Stimulated activated CD4-positive, alpha-beta T cell treated with anti-CD3 and anti-CD28 coated beads, Interleukin-15, amount 100 ng/mL, for 1 hour (primary cell): ENCODE measurements around the gene LIMS4.
"Not testable (repeated sequence)": the region's sequence is repeated elsewhere in the genome, so short reads cannot be mapped to it uniquely, and the experiment has no call there.

Source experiments
- DNase-seq, 2 donors: peaks; one replicate each; pipeline ENCODE4 v3.0.0-alpha.2; 2020; ENCODE audit warnings: low read depth in 1 of 2, low spot score in 1 of 2

Gene LIMS4, protein sequence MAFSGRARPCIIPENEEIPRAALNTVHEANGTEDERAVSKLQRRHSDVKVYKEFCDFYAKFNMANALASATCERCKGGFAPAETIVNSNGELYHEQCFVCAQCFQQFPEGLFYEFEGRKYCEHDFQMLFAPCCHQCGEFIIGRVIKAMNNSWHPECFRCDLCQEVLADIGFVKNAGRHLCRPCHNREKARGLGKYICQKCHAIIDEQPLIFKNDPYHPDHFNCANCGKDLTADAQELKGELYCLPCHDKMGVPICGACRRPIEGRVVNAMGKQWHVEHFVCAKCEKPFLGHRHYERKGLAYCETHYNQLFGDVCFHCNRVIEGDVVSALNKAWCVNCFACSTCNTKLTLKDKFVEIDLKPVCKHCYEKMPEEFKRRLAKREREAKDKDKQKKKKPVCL

DNA sequence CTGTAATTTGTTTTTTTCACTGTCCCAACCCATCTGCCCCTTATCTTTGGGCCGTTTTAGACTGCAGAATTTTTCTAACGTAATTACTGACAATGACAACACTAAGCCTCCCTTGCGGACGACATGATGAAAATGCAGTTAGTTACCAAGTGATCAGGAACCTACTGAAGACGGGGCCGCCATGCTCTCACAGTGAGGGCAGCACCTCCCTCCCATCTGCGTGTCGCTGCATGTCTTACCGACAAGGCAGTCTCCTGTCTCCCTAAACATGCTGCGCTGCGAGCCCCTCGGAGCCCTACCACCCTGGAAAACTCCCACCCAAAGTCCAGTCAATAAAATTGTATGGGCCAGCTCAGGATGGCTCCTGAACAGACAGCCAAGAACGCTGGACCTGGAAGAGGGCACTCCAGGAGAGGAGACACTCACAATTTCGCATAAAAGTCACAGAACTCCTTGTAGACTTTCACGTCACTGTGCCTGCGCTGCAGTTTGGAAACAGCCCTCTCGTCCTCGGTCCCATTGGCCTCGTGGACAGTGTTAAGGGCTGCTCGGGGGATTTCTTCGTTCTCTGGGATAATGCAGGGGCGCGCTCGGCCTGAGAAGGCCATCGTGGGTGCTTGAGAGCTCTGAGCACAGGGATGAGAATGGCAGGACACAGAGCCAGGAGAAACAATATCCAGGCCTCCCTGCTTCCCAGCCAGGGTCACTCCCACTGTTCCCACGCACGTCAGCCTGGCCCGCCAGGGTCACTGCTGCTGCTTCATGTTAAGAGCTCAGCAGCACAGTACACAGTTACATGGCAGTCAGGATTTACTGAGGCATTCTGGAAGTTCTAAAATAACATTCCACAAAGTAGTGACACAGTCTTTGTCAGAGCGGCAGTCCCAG, at the start of gene LIMS4:
TSS of gene LIMS4 (minus strand) at position 646 of the 888 bp plus-strand sequence. CDS start at position 608, 38 bp downstream.
- DNase-seq, result not testable (repeated sequence)

DNA sequence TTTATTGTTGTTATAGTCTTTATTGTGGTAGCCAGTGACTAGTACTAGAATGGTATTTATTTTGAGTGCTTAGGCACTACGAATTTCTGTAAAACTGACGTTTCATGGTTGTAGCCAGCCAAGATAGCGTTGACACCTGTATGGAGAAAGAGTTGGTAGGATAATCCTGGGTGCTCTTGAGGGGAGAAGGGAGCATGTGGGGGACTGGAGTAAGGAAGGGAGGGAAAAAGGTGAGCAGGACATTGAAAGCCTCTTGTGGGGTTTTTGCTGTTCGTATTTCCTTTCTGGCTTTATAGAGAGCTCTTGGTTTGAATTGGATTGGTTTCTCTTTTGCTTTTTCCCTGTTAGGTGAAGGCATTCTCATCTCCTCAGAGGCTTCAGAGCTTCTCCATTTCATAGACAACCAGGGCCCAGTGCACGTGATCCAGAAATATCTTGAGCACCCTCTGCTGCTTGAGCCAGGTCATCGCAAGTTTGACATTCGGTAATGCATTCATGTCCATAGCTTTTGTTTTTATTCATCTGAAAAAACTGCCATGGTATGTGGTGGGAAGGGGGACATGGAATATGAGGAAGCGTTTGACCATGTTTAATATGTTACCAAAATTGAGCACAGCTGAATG, 27.2 kb upstream of the LIMS4 start:
- not testable (repeated sequence) for DNase-seq

DNA sequence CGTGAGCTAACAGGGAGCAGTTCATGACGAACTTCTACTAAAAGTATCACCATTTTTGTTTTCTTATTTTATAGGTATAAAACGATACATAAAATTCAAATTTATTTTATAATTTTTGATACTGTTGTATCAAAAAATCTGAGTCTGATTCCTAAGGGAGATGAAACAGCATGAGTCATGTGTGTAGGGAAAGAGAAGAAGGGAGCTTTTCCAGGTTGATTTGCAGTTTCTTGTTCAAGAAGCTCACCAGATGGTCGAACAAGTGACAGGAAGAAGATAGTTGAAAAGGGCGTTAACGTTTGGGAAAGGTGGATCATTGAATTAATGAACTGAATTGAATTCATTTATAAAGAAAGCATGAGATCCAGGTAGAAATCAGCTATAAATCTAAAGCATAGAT, 23.4 kb upstream of the LIMS4 start:
- DNase-seq, result not testable (repeated sequence)

DNA sequence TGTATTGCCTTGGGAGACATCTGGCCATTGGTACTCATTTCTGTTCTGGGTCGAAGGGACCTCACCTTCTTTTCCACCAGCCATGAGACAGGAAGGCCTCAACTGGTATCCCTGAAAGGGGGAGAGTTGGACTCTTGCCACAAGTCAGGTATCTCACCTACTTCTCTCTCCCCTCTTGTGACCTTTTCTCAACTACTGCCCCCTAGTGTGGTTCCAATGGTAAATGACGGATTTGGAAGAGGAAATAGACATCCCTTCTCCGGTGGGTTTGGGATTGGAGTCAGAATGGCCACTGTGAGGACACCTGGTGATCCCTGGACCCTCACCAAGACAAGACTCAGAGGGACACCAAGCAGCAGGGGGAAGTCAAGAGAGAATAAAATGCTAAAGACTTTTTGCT, 21.9 kb upstream of the LIMS4 start:
- not testable (repeated sequence) for DNase-seq

DNA sequence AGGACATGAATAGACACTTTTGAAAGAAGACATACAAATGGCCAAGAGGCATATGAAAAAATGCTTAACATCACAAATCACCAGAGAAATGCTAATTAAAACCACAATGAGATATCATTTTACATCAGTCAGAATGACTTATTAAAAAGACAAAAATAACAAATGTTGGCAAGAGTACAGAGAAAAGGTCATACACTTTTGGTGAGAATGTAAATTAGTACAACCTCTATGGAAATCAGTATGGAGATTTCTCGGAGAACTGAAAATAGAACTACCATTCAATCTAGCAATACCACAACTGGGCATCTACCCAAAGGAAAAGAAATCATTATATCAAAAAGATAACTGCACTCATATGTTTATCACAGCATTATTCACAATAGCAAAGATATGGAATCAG, 16.4 kb upstream of the LIMS4 start:
- not testable (repeated sequence) for DNase-seq

DNA sequence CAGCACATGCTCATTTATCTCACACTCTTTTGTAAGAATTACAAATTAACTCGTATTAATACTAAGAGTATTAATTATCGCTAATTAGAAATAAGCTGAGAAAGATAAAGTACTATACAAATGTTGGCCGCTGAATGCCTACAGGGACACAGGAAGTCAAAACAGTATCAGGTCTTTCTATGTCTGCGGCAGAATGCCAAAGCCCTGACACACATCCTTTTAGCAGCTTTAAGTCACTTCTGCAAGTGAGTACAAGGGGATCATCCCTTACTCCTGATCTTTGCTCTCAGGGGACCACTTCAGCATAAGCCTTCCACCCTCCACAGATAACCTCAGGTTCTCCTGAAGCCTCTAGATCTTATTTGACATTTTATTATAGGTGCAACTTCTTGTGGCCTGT, 10.1 kb upstream of the LIMS4 start:
- DNase-seq, result not testable (repeated sequence)

DNA sequence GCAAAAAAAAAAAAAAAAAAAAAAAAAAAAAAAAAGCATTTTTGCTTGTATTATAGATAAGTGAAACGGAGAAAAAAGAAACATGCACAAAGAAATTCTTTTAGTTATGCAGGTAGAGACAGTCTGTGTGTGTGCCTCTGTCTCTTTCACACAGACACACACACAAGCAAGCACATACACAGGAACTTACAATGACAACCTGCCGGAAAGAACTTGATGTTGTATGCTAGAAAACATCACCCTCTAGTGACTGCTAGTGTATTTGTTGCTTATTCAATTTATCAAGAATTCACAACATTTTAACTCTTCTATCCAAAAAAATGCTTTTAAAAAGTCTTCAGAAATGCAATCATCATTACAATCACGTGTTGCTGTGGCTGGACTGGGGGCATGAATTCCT, 8.6 kb upstream of the LIMS4 start:
- not testable (repeated sequence) for DNase-seq

DNA sequence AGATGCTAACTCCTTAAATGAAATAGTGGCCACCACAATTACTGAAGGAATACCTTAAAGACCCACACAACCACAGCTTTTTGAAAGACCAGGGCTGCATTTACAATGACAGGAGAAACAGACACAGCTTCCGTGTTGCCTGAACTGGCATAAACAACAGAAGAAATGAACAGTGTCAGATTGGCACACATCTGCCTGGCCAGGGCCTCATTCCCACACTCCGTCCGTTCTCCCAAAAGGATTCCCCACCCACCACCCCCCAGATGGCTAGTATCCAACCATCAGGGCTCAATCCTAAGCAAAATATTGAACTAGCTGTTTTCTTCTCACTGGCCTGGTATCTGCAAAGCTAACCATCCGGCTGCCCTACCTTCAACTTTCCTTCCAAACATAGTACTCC, 7.5 kb upstream of the LIMS4 start:
- not testable (repeated sequence) for DNase-seq

DNA sequence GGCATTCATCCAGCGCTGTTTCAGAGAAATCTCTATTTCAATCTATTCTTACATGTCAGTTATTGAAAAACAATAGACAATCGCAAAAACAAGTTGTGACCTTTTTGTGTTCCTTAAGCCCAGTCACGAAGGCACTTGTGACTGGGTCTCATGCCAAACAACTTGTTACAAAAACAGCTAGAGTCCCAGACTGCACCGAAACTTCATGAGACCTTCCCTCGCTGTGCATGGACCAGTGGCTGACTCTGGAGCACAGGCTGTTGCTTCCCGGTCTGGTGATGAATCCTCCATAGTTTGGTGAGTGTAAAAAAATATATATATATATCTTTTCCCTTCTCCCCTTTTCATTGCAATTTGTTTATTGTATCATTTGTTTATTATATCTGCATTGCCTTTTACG, 4.8 kb upstream of the LIMS4 start:
- not testable (repeated sequence) for DNase-seq

DNA sequence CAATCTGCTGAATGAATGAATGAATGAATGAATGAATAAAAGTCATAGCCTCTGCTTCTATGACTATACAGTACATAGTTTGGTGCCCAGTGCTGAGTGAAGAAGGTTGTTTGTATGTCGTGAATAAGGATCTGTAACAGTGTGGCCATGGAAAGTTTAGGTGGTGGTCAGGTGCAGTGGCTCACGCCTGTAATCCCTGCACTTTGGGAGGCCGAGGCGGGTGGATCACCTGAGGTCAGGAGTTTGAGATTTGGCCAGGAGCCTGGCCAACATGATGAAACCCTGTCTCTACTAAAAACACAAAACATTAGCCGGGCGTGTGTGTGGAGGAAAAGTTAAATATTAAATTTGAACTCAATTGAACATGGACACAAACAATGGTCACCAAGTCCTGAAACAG, 4.3 kb upstream of the LIMS4 start:
- DNase-seq, result not testable (repeated sequence)

DNA sequence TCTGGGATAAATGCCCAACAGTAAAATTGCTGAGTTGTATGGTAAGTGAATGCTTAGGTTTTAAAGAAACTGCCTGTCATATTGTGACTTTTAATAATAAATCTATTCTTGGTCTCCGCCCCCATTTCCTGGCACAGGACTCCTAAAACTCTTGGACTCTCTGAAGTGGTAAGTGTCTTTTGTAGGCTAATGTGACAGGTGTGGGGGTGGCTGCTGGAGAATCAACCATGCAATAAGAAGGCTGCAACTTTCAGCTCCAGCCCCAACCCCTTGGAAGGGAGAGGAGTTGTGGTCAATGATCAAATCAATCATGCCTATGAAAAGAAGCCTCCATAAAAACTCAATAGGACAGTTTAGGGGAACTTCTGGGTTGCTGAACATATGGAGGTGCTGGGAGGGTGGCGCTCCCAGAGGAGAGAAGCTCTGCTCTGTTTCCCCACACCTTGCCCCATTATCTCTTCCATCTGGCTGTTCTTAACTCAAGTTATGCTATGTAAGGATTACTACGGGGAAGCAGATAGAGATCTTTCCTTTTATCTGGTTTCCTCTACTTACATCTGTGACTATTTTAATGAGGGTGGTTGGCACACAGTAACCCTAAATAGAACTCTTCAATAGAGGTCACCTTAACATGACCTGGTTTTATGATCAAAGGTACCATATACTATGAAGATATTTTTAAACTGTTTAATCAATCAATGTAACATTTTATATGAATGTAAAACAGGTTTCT, 3.2 kb upstream of the LIMS4 start:
- DNase-seq, result not testable (repeated sequence)

DNA sequence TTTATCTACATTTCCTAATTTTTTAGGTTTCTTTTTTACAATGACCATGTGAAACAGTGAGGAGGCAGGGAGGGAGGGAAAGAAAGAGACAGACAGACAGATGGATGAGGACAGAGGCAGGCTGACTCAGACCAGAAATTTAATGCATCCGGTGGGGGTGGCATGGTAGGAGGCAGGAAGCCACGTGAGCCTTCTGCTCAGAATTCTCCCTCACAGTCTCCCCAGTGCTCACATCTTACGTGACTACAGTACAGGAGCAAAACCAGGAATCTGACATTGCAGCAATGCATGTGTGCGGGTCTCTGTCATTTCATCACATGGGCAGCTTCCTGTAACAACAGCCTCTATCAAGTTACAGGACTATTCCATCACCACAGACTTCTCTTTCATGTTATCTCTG, 2.3 kb upstream of the LIMS4 start:
- DNase-seq, result not testable (repeated sequence)

DNA sequence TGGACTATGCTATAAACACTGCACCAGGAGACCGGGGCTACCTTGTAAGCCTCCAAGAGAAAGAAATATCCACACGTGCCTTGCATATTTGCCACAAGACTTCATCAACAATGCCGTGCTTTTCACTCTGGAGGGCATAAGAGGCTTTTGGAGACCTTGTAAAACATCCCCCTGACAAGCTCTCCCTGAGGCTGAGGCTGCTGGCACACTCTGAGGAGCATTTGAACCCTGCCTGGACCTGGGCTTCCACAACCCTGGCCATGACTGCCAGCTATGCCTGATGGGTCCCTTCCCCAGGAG, 393 bp upstream of the LIMS4 start:
- not testable (repeated sequence) for DNase-seq

DNA sequence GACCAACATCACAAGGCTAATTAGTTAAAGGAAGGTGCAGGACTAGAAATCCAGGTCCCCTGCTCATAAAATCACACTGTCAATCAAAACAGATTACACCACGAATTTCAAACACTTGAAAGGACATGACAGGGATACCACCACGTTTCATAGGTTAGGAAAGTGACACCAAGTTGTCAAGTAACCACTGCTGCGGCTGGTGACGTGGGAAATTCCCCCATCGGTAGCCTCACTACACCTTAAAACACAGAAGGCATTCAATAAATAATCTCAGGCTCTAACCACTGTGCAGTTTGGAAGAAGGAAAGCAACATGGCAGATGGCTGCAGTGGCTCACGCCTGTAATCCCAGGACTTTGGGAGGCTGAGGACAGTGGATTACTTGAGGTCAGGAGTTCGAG, 3.7 kb downstream of the LIMS4 start:
- DNase-seq, result not testable (repeated sequence)

DNA sequence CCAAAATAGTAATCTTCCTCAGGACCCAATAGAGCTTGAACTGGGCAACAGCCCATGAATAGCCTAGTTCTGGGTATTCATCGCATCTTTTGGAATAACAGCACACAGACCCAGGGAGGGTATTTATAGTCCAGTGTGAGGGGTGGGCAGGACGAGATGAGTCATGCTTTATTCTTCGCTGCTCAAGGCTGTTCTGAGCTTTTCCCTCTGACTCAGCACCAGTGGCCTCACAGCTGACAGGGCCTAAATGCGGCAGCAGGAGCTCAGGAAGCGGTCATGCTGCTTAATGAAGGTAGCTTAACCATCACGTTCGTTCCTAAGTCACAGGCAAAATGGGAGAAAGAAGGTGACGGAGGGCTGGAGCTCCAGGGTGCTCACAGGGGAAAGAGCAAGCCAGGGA, 7.3 kb downstream of the LIMS4 start:
- not testable (repeated sequence) for DNase-seq

DNA sequence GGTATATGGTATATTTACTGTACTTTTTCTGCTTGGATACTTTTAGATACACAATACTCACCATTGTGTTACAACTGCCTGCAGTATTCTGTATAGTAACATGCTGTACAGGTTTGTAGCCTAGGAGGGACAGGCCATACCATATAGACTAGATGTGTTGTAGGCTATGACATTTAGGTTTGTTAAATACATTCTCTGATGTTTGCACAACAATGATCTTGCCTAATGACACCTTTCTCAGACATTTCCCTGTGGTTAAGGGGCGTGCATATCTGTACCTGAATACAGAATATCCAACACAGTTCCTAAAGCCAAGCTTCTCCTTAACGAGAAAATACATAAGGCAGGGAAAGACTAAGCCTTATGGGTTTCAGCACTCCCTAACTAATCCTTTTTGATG, 10.2 kb downstream of the LIMS4 start:
- not testable (repeated sequence) for DNase-seq

DNA sequence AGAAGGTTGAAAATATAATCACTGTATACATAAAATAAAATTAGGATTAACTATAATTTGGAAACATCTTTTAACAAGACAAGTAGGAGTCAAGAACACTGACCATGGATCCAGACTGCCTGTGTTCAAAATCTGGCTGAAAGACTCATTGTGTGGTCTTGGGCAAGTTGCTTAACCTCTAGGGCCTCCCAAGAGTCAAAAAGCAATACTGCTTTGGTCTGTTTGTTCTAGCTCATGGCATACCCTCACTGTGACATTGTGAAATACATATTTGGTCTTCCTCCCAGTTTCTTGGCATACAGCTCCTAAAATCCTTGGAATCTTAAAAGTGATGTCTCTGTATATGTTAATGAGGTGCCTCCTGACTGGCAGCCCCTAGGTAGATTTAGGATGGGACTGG, 12.3 kb downstream of the LIMS4 start:
- DNase-seq, result not testable (repeated sequence)

DNA sequence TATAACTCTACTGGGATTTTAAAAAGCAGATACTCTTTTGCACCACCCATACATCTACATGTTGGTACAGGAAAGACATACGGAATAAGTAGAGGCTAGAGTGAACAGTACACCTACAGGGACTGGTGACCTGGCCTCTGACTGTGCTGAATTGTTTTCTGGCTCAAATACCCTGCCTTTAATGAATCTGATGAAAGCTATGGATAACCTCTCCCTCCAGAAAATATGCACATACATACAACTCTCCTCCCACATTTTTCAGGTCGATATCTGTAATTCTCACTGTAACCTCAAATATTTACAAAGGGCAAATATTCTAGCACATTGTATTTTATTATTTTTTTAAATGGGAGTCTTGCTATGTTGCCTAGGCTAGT, 15.4 kb downstream of the LIMS4 start:
- DNase-seq, result not testable (repeated sequence)

DNA sequence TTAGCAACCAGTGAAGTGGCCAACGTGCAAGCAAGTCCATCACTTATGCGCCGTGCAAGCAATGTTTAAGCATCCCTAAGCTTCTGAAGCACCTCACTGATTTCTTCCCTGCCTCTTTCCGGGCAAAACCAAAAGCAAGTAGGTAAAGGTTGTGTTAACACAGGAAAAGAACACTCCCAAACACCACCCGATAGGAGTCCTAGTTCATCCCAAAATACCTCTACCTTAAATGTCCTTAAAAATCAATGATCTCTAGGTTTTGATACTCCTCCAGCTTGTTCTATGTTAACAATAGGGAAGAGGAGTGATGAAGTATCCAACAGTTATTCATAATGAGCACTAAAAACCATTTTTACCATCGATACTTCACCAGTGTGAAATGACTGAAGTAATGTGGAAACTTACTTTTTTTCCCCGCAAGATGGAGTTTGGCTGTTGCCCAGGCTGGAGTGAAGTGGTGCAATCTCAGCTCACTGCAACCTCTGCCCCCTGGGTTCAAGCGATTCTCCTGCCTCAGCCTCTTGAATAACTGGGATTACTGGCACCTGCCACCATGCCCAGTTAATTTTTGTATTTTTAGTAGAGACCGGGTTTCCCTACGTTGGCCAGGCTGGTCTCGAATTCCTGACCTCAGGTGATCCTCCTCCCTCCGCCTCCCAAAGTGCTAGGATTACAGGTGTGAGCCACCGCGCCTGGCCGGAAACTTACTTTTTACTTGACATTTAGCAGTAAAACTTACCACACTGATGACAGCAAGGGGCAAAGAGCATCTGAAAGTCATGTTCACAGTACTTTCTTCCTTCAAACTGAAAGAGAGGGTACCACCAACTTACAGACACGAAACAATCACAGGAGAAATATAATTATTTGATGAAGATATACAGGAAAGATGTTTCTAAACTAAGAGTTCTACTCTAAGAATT, 16.1 kb downstream of the LIMS4 start:
- not testable (repeated sequence) for DNase-seq

DNA sequence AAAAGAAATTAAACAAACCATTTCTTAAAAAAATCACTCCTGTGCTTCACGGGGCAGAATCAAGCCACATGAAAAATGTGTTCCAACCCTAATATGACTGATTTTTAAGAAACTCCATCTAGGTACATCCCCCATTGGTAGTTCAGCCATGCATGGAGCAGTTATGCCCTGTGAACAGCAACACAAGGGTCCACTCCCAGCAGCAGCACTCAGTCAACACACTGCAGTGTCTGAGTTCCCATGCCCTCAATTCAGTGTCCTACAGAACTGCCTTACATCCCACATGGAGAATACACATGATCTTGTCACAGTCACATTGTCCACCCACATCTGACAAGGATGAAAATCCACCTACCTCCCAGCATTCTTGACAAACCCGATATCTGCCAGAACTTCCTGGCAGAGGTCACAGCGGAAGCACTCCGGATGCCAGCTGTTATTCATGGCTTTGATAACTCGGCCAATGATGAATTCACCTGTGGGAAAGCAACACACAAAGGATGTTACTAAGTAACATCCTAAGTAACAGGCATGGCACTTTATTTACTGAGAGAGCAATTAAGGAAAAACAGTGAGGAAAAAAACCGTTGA, 17.4 kb downstream of the LIMS4 start:
- not testable (repeated sequence) for DNase-seq
